Left ventricle myocardium inferior (tissue), 1 donor: Measurements from ENCODE around the gene PGAP6. TPM values are rescaled to one million over a fixed set of nuclear protein-coding genes. Genes with fewer than 3 reads are reported as not detected.
A peak's percentile ranks its signal among the peaks of the same experiment; 100 is the strongest.

Experiments
- DNase-seq: peaks from one replicate; pipeline ENCODE4 v3.0.0-alpha.2; 2020
- H3K27ac ChIP-seq: fragments of 200-600 bp; replicated peaks from 2 replicates; pipeline ENCODE4 v1.8.0; 2021
- H3K27me3 ChIP-seq: fragments of 200-600 bp; 2 replicates; pipeline ENCODE4 v1.8.0; 2021; ENCODE audit warnings: low read depth
- H3K36me3 ChIP-seq: fragments of 200-600 bp; 2 replicates; pipeline ENCODE4 v1.8.0; 2021
- H3K4me1 ChIP-seq: fragments of 200-600 bp; 2 replicates; pipeline ENCODE4 v1.8.0; 2021
- H3K4me3 ChIP-seq: fragments of 200-600 bp; 2 replicates; pipeline ENCODE4 v1.8.0; 2021; ENCODE audit warnings: mild to moderate bottlenecking, moderate library complexity
- H3K9me3 ChIP-seq: fragments of 200-600 bp; replicated peaks from 2 replicates; pipeline ENCODE4 v1.8.0; 2021
- CTCF ChIP-seq: fragments of 200-600 bp; IDR thresholded peaks from 2 replicates; pipeline ENCODE4 v1.8.0; 2021; ENCODE audit warnings: antibody characterized with exemption, mild to moderate bottlenecking, borderline replicate concordance
- intact Hi-C: fragments of 100-400 bp; cut with micrococcal nuclease; formaldehyde crosslinking; loops from one replicate; pipeline ENCODE4 v1.11.0; 2022
- total RNA-seq: library from RNA; stranded (reverse); fragmentation: NEBNext Ultra II Directional; extraction: Animal tissue kit (Norgen Biotek cat#: 25700); gene quantifications from one replicate; pipeline ENCODE4 v1.2.1, GENCODE V29; 2021
- donor health status: DM: no; HTN: yes; CAD: no; lungs with severe emphysema.

PGAP6 gene
- total RNA-seq, 1 donor from 2014 or later: 30.4 TPM

GRCh38 chr16:370443-370842 lies 11.3 kb downstream of the PGAP6 start, which contains the start of gene MRPL28:
MRPL28 (minus strand) TSS chr16:370538; CDS start chr16:370218, 320 bp downstream.
- intact Hi-C loops: no loop called here
- DNase-seq: peak; percentile 95
- H3K9me3 ChIP-seq: no peaks in the 10 kb centered on the region
- H3K27ac ChIP-seq: peak within 1 kb of the TSS; percentile 81
- peak within 1 kb of the TSS; percentile 65 for H3K4me3 ChIP-seq
- H3K36me3 ChIP-seq: peaks cover 66% of the 10 kb centered on the region
- peaks cover 23% of the 10 kb centered on the region for H3K4me1 ChIP-seq
- TF ChIP-seq CTCF: no peak
- no peaks in the 10 kb centered on the region for H3K27me3 ChIP-seq

- Histone ChIP-seq H3K4me1 (peaks cover 23% of the 10 kb centered on the region), H3K4me3 (peak overlapping the region; percentile 65), H3K9me3 (no peaks in the 10 kb centered on the region), H3K27ac (peak overlapping the region; percentile 81), H3K27me3 (no peaks in the 10 kb centered on the region), H3K36me3 (peaks cover 61% of the 10 kb centered on the region)
- no peak for TF ChIP-seq CTCF
- DNase-seq: no peak
- intact Hi-C loops: no loop called here
These were observed 11.8 kb downstream of the PGAP6 start for GRCh38 chr16:369866-370436.

GRCh38 chr16:369275-369865 lies 12.4 kb downstream of the PGAP6 start:
- no peak for DNase-seq
- Histone ChIP-seq H3K27ac (no peak overlapping the region), H3K27me3 (peaks cover 4% of the 10 kb centered on the region), H3K4me3 (peak overlapping the region; percentile 65), H3K4me1 (peaks cover 23% of the 10 kb centered on the region), H3K9me3 (no peaks in the 10 kb centered on the region), H3K36me3 (peaks cover 56% of the 10 kb centered on the region)
- no peak for TF ChIP-seq CTCF
- intact Hi-C loops: no loop called here

- H3K27ac ChIP-seq: no peak overlapping the region
- H3K4me1 ChIP-seq: peaks cover 23% of the 10 kb centered on the region
- no peak for DNase-seq
- H3K9me3 ChIP-seq: no peaks in the 10 kb centered on the region
- no peak for TF ChIP-seq CTCF
- H3K36me3 ChIP-seq: peaks cover 49% of the 10 kb centered on the region
- peaks cover 10% of the 10 kb centered on the region for H3K27me3 ChIP-seq
- no peak overlapping the region for H3K4me3 ChIP-seq
- intact Hi-C loops: no loop called here
These were observed 13.2 kb downstream of the PGAP6 start for GRCh38 chr16:368388-369158.

- no peak overlapping the region for H3K27ac ChIP-seq
- H3K4me1 ChIP-seq: peaks cover 23% of the 10 kb centered on the region
- peaks cover 18% of the 10 kb centered on the region for H3K27me3 ChIP-seq
- H3K9me3 ChIP-seq: no peaks in the 10 kb centered on the region
- intact Hi-C loops: no loop called here
- peaks cover 41% of the 10 kb centered on the region for H3K36me3 ChIP-seq
- H3K4me3 ChIP-seq: no peak overlapping the region
- TF ChIP-seq CTCF: no peak
- no peak for DNase-seq
These were observed 14.4 kb downstream of the PGAP6 start for GRCh38 chr16:367333-367903.
